ENCODE measurements around the gene ICA1.

Gene ICA1

DNA sequence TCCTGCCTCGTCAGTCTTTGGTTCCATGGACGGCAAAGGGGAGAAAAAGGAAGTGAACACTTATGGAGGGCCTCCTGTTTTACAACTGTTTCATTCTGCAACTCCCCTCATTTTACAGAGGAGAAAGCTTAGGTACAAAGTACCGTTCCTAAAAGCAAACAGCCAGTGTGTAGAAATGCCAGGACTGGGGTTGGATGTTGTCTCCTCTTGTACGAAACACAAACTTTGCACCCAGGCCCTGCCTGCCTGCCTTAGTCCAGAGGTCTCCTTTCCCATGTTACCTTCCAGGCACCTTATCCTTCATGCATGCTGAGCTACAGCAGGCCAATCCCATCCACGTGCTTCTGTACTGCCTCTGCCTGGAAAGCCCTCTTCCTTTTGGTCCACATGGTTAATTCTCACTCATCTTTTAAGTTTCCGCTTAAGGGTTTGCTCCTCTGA, 86.0 kb downstream of the ICA1 start:
- Histone ChIP-seq H3K36me3 (no peaks in the 10 kb centered on the region), H3K9me3 (ENCODE audit: severe bottlenecking) (no peaks in the 10 kb centered on the region), H3K27me3 (ENCODE audit: insufficient read depth, low read depth, severe bottlenecking) (no peaks in the 10 kb centered on the region), H3K27ac (no peak overlapping the region), H3K4me3 (ENCODE audit: low read depth, low read length) (no peak overlapping the region)
- no peak for TF ChIP-seq CTCF (IDR thresholded peaks at IDR 0.05; ENCODE audit: low read depth, low read length)
- DNase-seq = no peak

GRCh38 chr7:8172372-8173354, 89.3 kb downstream of the ICA1 start:
- DNase-seq = no peak
- no peak for TF ChIP-seq CTCF (IDR thresholded peaks at IDR 0.05; ENCODE audit: low read depth, low read length)
- no peak overlapping the region for H3K4me3 ChIP-seq (ENCODE audit: low read depth, low read length)
- H3K27ac ChIP-seq = no peak overlapping the region
- no peaks in the 10 kb centered on the region for H3K27me3 ChIP-seq (ENCODE audit: insufficient read depth, low read depth, severe bottlenecking)
- H3K9me3 ChIP-seq (ENCODE audit: severe bottlenecking) = no peaks in the 10 kb centered on the region
- H3K36me3 ChIP-seq = no peaks in the 10 kb centered on the region

DNA sequence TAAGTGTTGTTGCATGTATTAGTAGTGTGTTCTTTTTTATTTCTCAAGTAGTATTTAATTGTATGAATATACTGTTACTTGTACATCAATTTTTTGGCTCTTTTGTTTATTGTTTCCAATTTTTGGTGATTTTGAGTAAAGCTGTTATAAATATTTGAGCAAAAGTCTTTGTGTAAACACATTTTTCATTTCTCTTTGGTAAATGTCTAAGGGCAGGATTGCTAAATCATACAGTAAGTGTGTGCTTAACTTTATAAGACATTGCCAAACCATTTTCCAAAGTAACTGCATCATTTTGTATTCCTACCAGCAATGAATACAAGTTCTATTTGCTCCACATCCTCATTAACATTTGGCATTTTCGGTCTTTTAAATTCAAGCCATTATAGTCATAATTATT, 92.8 kb downstream of the ICA1 start:
- no peak overlapping the region for H3K27ac ChIP-seq
- DNase-seq = no peak
- no peak for TF ChIP-seq CTCF (IDR thresholded peaks at IDR 0.05; ENCODE audit: low read depth, low read length)
- no peaks in the 10 kb centered on the region for H3K27me3 ChIP-seq (ENCODE audit: insufficient read depth, low read depth, severe bottlenecking)
- no peak overlapping the region for H3K4me3 ChIP-seq (ENCODE audit: low read depth, low read length)
- no peaks in the 10 kb centered on the region for H3K9me3 ChIP-seq (ENCODE audit: severe bottlenecking)
- H3K36me3 ChIP-seq = no peaks in the 10 kb centered on the region

GRCh38 chr7:8168336-8168735, 93.6 kb downstream of the ICA1 start:
- H3K9me3 ChIP-seq (ENCODE audit: severe bottlenecking) = no peaks in the 10 kb centered on the region
- H3K4me3 ChIP-seq (ENCODE audit: low read depth, low read length) = no peak overlapping the region
- TF ChIP-seq CTCF (IDR thresholded peaks at IDR 0.05; ENCODE audit: low read depth, low read length) = no peak
- no peaks in the 10 kb centered on the region for H3K27me3 ChIP-seq (ENCODE audit: insufficient read depth, low read depth, severe bottlenecking)
- no peak for DNase-seq
- H3K36me3 ChIP-seq = no peaks in the 10 kb centered on the region
- H3K27ac ChIP-seq = no peak overlapping the region

- H3K27me3 ChIP-seq (ENCODE audit: insufficient read depth, low read depth, severe bottlenecking) = no peaks in the 10 kb centered on the region
- H3K9me3 ChIP-seq (ENCODE audit: severe bottlenecking) = no peaks in the 10 kb centered on the region
- DNase-seq = no peak
- no peak for TF ChIP-seq CTCF (IDR thresholded peaks at IDR 0.05; ENCODE audit: low read depth, low read length)
- no peak overlapping the region for H3K4me3 ChIP-seq (ENCODE audit: low read depth, low read length)
- no peaks in the 10 kb centered on the region for H3K36me3 ChIP-seq
- no peak overlapping the region for H3K27ac ChIP-seq
Measured at GRCh38 chr7:8165150-8165549, 96.8 kb downstream of the ICA1 start.

Data from WERI-Rb-1 (cell line).